ENCODE results near the gene CLDN19. TPM values are rescaled to one million over a fixed set of nuclear protein-coding genes. Genes with fewer than 3 reads are reported as not detected.

Gene CLDN19
- total RNA-seq, 4 donors from 2014 or later, result 0.99 to 1.9 (median 1.1) TPM; not detected in 1

DNA sequence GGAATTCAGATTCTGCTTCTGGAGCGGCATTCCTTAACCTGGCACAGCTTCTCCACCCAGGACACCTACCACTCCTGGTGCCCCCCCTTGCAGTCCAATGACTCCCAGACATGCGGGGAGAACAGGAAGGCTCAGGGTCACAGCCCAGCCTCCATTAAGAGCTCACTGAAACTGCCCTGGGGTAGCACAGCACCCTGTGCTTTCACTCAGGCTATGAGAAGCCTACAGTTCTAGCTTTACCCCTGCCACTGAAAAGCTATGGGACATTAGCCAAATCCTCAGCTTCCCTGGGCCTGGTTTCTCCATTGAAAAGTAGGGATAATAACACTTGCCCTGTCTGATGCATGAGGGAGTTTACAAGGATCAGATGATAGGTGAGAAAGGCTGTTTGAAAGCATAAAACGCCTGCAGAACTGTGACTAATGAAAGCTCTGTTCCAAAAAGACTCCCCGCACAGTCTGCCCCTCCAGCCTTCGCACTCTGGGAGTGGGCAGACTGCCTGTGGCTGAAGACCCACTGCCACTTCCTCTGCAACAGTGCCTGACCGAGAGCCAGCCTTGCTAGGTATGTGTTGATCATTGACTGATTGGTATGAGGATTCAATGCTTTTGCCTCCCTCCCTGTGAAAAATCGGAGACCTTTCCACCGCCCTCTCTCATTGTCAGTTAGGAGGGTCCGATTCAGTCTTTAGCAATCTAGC is 2.7 kb upstream of the CLDN19 start:
- no peak for TF ChIP-seq POLR2A (IDR thresholded peaks at IDR 0.05; ENCODE audit: low read depth)
- TF ChIP-seq EP300 (IDR thresholded peaks at IDR 0.05), result no peak
- Histone ChIP-seq H3K36me3 (peaks cover 0 to 23% (median 22%) of the 10 kb centered on the region in 4 donors), H3K4me1 (no peaks in the 10 kb centered on the region), H3K27ac (replicated peaks in 1 of 4) (no peak overlapping the region), H3K27me3 (no peaks in the 10 kb centered on the region), H3K9me3 (no peaks in the 10 kb centered on the region), H3K4me3 (no peak overlapping the region)
- WGBS, result 85% methylated on average over 9 of the region's 9 CpGs
- DNase-seq (ENCODE audit: extremely low spot score), result no peak
- intact Hi-C loops (cut with DNase I), result no loop called here

DNA sequence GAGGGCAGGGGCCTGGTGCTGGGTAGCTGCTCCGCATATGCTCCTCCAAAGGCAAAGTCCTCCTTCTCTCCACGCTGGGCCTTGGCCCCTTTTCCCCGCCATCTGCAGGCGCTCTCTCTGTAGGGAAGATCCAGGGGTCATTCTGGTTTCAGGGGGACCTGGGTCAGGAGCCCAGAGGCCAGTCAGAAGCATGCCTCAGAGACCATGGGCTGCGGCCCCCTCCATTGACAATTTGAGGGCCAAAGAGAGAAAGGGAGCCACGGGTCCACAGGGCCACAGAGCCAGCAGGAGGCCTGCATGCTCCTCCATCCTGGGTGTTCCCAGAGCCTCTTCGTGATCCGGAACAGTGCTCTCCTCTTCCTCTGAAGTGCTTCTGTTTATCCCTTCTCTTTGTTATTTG is 2.1 kb upstream of the CLDN19 start:
- no peak overlapping the region for H3K4me3 ChIP-seq
- no peak for DNase-seq (ENCODE audit: extremely low spot score)
- H3K27me3 ChIP-seq, result no peaks in the 10 kb centered on the region
- peaks cover 0 to 16% (median 16%) of the 10 kb centered on the region in 4 donors for H3K36me3 ChIP-seq
- H3K9me3 ChIP-seq, result no peaks in the 10 kb centered on the region
- no peak overlapping the region for H3K27ac ChIP-seq (replicated peaks in 1 of 4)
- no peaks in the 10 kb centered on the region for H3K4me1 ChIP-seq
- 87% methylated on average over 7 of the region's 8 CpGs for WGBS
- intact Hi-C loops (cut with DNase I), result no loop called here
- TF ChIP-seq CTCF (IDR thresholded peaks at IDR 0.05), result no peak
- no peak for TF ChIP-seq POLR2A (IDR thresholded peaks at IDR 0.05; ENCODE audit: low read depth)
- no peak for TF ChIP-seq EP300 (IDR thresholded peaks at IDR 0.05)
- no peak for TF ChIP-seq POLR2AphosphoS5 (IDR thresholded peaks at IDR 0.05)

DNA sequence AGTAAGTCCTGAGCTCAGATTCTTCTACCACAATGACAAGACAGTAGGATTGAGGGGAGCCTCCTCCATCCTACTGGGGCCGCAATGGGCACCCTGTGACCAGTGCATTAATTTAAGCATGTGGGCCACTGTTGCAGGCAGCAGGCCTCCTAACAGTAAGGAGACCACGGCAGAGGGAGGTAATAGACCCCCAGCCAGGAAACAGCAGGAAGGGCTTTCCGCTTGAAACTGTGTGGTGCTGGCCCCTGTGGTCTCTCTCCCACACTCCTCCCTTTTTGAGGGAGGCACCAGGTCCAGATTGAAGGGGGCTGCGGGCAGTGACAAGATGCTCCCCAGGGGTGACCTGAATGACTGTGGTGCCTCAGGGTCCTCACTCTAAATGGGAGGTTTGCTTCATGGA is 1.7 kb upstream of the CLDN19 start:
- intact Hi-C loops (cut with DNase I), result no loop called here
- no peak for TF ChIP-seq POLR2A (IDR thresholded peaks at IDR 0.05; ENCODE audit: low read depth)
- TF ChIP-seq POLR2AphosphoS5 (IDR thresholded peaks at IDR 0.05), result no peak
- TF ChIP-seq EP300 (IDR thresholded peaks at IDR 0.05), result no peak
- no peak for TF ChIP-seq CTCF (IDR thresholded peaks at IDR 0.05)
- Histone ChIP-seq H3K4me1 (no peaks in the 10 kb centered on the region), H3K27ac (replicated peaks in 1 of 4) (no peak overlapping the region), H3K9me3 (no peaks in the 10 kb centered on the region), H3K36me3 (peaks cover 0 to 12% (median 11%) of the 10 kb centered on the region in 4 donors), H3K4me3 (no peak overlapping the region), H3K27me3 (no peaks in the 10 kb centered on the region)
- no peak for DNase-seq (ENCODE audit: extremely low spot score)
- 92% methylated on average over 3 of the region's 4 CpGs for WGBS

- Histone ChIP-seq H3K27me3 (no peaks in the 10 kb centered on the region), H3K4me3 (no peak overlapping the region), H3K4me1 (no peaks in the 10 kb centered on the region), H3K9me3 (no peaks in the 10 kb centered on the region), H3K27ac (replicated peaks in 1 of 4) (no peak overlapping the region), H3K36me3 (peaks cover 0 to 5% (median 4%) of the 10 kb centered on the region in 4 donors)
- TF ChIP-seq POLR2AphosphoS5 (IDR thresholded peaks at IDR 0.05), result no peak
- no peak for TF ChIP-seq POLR2A (IDR thresholded peaks at IDR 0.05; ENCODE audit: low read depth)
- no peak for TF ChIP-seq EP300 (IDR thresholded peaks at IDR 0.05)
- TF ChIP-seq CTCF (IDR thresholded peaks at IDR 0.05), result no peak
- WGBS, result 68% methylated on average over 14 of the region's 19 CpGs
- intact Hi-C loops (cut with DNase I), result no loop called here
- DNase-seq (ENCODE audit: extremely low spot score), result no peak
Measured at GRCh38 chr1:42740851-42741580, 980 bp upstream of the CLDN19 start.

- Histone ChIP-seq H3K9me3 (no peaks in the 10 kb centered on the region), H3K4me1 (no peaks in the 10 kb centered on the region), H3K36me3 (no peaks in the 10 kb centered on the region), H3K27me3 (peaks cover 0 to 11% (median 0%) of the 10 kb centered on the region in 4 donors), H3K4me3 (no peak overlapping the region), H3K27ac (replicated peaks in 1 of 4) (no peak overlapping the region)
- intact Hi-C loops (cut with DNase I), result no loop called here
- DNase-seq (ENCODE audit: extremely low spot score), result no peak
- 94% methylated on average over 3 of the region's 8 CpGs for WGBS
- TF ChIP-seq POLR2AphosphoS5 (IDR thresholded peaks at IDR 0.05) (no peak), CTCF (IDR thresholded peaks at IDR 0.05) (no peak), EP300 (IDR thresholded peaks at IDR 0.05) (no peak), POLR2A (IDR thresholded peaks at IDR 0.05; ENCODE audit: low read depth) (no peak)
Measured at GRCh38 chr1:42738678-42739226, 1.3 kb downstream of the CLDN19 start.

All from esophagus muscularis mucosa (tissue), 4 donors.